ENCODE data around the gene SNX8. TPM values are rescaled to one million over a fixed set of nuclear protein-coding genes. Genes with fewer than 3 reads are reported as not detected.

SNX8 gene
- total RNA-seq, 1 donor from 2014 or later = 12.9 TPM

DNA sequence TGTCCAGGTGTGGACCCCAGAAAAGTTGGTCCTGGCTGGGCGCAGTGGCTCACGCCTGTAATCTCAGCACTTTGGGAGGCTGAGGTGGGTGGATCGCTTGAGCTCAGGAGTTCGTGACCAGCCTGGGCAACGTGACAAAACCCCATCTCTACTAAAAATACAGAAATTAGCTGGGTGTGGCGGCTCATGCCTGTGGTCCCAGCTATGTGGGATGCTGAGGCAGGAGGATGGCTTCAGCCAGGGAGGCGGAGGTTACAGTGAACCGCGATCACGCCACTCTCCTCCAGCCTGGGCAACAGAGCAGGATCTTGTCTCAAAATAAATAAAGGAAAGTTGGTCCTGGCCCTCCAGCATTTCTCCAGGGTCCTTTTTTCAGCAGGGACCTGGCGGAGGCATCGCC, 70.8 kb downstream of the SNX8 start:
- Histone ChIP-seq H3K36me3 (ENCODE audit: control insufficient read depth, insufficient read depth, low read length) (peaks cover 4% of the 10 kb centered on the region), H3K4me3 (ENCODE audit: low read depth, low read length) (no peak overlapping the region), H3K27me3 (ENCODE audit: control insufficient read depth, insufficient read depth, low read length) (no peaks in the 10 kb centered on the region)
- no peak for DNase-seq (ENCODE audit: low read depth)
- FAIRE-seq = no peak
- TF ChIP-seq, protein P1, sequence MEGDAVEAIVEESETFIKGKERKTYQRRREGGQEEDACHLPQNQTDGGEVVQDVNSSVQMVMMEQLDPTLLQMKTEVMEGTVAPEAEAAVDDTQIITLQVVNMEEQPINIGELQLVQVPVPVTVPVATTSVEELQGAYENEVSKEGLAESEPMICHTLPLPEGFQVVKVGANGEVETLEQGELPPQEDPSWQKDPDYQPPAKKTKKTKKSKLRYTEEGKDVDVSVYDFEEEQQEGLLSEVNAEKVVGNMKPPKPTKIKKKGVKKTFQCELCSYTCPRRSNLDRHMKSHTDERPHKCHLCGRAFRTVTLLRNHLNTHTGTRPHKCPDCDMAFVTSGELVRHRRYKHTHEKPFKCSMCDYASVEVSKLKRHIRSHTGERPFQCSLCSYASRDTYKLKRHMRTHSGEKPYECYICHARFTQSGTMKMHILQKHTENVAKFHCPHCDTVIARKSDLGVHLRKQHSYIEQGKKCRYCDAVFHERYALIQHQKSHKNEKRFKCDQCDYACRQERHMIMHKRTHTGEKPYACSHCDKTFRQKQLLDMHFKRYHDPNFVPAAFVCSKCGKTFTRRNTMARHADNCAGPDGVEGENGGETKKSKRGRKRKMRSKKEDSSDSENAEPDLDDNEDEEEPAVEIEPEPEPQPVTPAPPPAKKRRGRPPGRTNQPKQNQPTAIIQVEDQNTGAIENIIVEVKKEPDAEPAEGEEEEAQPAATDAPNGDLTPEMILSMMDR (IDR thresholded peaks at IDR 0.05; ENCODE audit: insufficient read depth, low read length, severe bottlenecking) = no peak

DNA sequence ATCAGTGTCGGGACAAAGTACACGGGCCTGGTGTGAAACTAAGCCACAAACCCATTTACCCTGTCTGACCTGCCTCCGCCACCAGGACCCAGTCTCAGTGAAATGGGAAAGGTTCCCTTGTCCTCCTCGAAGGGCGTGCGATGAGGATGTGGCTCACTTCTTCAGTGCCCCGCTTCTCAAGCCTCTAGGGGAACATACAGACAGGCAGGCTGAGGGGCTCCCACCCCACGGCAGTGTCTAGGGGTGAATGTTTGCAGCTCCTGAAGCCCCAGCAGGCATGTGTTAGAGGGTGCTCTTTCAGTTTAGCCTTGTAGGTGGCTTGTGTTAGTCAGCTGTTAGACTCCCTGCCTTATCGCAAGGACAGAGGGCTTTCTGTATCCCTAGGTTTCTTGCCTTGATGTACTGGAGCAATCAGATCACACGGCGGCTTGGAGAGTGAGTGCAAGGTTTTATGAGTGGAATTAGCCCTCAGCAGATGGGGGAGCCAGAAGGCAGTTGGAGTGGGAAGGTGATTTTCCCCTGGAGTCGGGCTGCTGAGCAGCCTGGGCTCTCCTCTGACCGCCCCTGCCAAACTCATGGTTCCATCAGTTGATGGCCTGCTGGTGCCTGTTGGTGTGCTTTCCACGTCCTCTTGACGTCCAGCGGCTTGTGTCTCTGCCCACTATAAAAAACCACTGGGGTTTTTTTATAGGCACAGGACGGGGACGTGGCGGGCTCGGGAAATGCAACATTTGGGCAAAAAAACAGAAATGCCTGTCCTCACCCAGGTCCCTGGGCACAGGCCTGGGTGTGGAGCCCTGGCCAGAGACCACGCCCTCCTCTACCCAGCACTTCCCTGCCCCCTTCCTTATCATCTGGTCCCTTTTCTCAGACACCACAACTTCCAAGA, 71.5 kb downstream of the SNX8 start:
- Histone ChIP-seq H3K27me3 (ENCODE audit: control insufficient read depth, insufficient read depth, low read length) (no peaks in the 10 kb centered on the region), H3K4me3 (ENCODE audit: low read depth, low read length) (peak overlapping the region; percentile 86), H3K36me3 (ENCODE audit: control insufficient read depth, insufficient read depth, low read length) (peaks cover 8% of the 10 kb centered on the region)
- FAIRE-seq = no peak
- TF ChIP-seq, protein P1 (IDR thresholded peaks at IDR 0.05; ENCODE audit: insufficient read depth, low read length, severe bottlenecking) = no peak
- peak; percentile 29 for DNase-seq (ENCODE audit: low read depth)

DNA sequence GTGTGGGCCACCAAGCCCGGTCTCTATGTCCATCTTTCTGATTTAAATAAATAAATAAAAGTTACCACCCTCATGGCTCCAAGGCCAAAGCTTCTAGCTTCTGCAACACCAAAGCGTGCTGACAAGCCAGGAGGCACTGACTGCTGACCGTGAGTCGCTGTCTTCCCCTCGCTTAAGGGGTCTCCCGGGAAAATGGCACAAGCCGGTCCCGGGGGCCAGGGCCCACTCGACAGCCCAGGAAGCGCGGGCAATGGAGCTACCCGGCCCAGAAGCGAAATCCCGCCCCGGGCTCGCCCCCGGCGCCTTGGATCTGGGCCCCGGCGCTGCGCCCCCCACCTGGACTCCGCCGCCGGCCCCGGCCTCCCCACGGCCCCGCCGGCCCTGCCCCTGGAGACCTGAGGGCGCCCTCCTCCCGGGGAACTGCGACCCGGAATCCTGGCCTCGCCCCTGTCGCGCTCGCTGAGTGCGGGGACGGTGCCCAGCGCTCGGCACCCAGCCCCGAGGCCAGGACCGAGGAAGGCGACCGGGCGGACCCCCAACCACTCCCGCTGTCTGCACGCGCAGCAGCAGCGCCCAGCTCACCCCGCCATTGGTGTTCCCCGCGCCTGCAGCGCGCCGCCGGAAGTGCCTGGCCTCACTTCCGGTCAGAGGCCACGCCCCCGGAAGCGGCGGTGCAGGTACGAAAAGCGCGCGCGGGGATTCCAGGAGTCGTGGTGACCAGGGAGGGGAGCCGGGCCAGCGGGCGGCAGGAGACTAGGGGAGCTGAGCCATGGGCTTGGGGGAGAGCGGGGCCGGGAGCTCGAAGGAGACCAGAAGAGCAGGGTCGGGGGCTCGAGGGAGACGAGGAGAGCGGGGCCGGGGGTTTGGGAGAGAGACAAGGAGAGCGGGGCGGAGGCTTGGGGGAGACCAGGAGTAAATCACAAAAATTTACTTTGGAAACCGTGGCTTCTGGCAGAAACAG, 72.4 kb downstream of the SNX8 start, which contains the start of the genes MRM2 and NUDT1:
MRM2 (minus strand) TSS at position 626 of the 961 bp plus-strand sequence; CDS start at position 590, 36 bp downstream.
NUDT1 (plus strand) TSS at position 647 of the 961 bp plus-strand sequence. CDS start 2,349 bp downstream, outside the sequence.
- FAIRE-seq (no peak), DNase-seq (ENCODE audit: low read depth) (peak; percentile 38)
- H3K36me3 ChIP-seq (ENCODE audit: control insufficient read depth, insufficient read depth, low read length) = peaks cover 9% of the 10 kb centered on the region
- TF ChIP-seq, protein P1 (IDR thresholded peaks at IDR 0.05; ENCODE audit: insufficient read depth, low read length, severe bottlenecking) = no peak
- H3K27me3 ChIP-seq (ENCODE audit: control insufficient read depth, insufficient read depth, low read length) = no peaks in the 10 kb centered on the region
- H3K4me3 ChIP-seq (ENCODE audit: low read depth, low read length) = peak within 1 kb of the TSS; percentile 86

DNA sequence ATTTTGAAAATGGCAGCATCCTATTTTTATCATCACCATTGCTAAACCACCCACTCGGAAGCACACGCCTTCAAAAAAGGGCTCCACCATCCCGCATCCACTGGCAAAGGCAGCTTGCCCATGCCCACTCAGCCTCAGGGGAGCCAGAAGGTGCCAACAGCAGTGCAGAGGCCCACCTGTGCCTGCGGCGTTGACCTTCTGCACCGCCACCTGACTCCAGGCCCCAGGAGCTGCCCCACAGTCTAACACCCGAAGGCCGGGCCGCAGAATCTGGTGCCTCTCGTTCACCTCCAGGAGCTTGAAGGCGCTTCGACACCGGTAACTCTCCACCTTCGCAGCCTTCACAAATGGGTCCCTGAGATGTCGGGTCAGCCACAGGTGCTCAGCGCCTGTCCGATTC, 75.0 kb downstream of the SNX8 start:
- H3K36me3 ChIP-seq (ENCODE audit: control insufficient read depth, insufficient read depth, low read length) = peaks cover 14% of the 10 kb centered on the region
- DNase-seq (ENCODE audit: low read depth) = no peak
- TF ChIP-seq, protein P1 (IDR thresholded peaks at IDR 0.05; ENCODE audit: insufficient read depth, low read length, severe bottlenecking) = no peak
- FAIRE-seq = no peak
- no peaks in the 10 kb centered on the region for H3K27me3 ChIP-seq (ENCODE audit: control insufficient read depth, insufficient read depth, low read length)
- H3K4me3 ChIP-seq (ENCODE audit: low read depth, low read length) = no peak overlapping the region

DNA sequence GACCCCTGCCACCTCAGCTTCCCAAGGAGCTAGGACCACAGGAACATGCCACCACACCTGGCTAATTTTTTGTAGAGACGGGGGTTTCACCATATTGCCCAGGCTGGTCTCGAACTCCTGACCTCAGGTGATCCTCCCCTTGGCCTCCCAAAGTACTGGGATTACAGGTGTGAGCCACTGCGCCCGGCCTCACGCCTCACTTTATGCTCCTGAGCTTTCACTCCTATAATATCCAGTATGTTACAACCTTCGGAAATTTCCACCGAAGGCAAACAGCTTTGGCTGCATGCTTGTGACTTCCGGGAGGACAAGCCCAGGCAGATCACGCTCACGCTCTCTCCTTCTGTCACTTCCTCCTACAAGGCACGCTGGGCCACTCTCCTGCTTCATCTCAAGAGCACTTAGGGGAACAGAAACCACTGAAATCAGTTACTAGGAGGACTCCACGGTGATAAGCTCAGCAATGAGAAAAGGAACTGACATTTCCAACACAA, 77.1 kb downstream of the SNX8 start:
- FAIRE-seq = no peak
- TF ChIP-seq, protein P1 (IDR thresholded peaks at IDR 0.05; ENCODE audit: insufficient read depth, low read length, severe bottlenecking) = no peak
- Histone ChIP-seq H3K4me3 (ENCODE audit: low read depth, low read length) (no peak overlapping the region), H3K36me3 (ENCODE audit: control insufficient read depth, insufficient read depth, low read length) (peaks cover 14% of the 10 kb centered on the region), H3K27me3 (ENCODE audit: control insufficient read depth, insufficient read depth, low read length) (no peaks in the 10 kb centered on the region)
- peak; percentile 81 for DNase-seq (ENCODE audit: low read depth)

Data from bronchial epithelial cell (primary cell).